ENCODE results near the gene SFR1. TPM values are rescaled to one million over a fixed set of nuclear protein-coding genes. Genes with fewer than 3 reads are reported as not detected.
A peak's percentile ranks its signal among the peaks of the same experiment; 100 is the strongest.

SFR1 gene
- total and polyA plus RNA-seq, 10 donors: 7.5 to 13.2 (median 9.3) TPM

GRCh38 chr10:104139221-104139620 is 17.2 kb downstream of the SFR1 start:
- intact Hi-C loops (cut with DNase I; ENCODE audit: low total_unique reads): no loop called here
- DNase-seq: no peak
- Histone ChIP-seq H3K27me3 (replicated peaks in 1 of 7) (peaks cover 0 to 5% (median 0%) of the 10 kb centered on the region in 7 donors), H3K4me3 (no peak overlapping the region), H3K4me1 (no peaks in the 10 kb centered on the region), H3K27ac (no peak overlapping the region), H3K9me3 (no peaks in the 10 kb centered on the region), H3K36me3 (no peaks in the 10 kb centered on the region)
- TF ChIP-seq CTCF (IDR thresholded peaks at IDR 0.05 in 8 of 11, conservative IDR thresholded peaks at IDR 0.05 in 3 of 11): peak in 1 of 11 experiments; percentile 14
- no peak for TF ChIP-seq POLR2A (IDR thresholded peaks at IDR 0.05)
- WGBS, 5 donors: 61 to 82% (median 70%) methylated on average over 5 of the region's 5 CpGs

GRCh38 chr10:104142081-104142480 is 20.1 kb downstream of the SFR1 start:
- Histone ChIP-seq H3K36me3 (no peaks in the 10 kb centered on the region), H3K27me3 (replicated peaks in 1 of 7) (peaks cover 0 to 9% (median 0%) of the 10 kb centered on the region in 7 donors), H3K9me3 (no peaks in the 10 kb centered on the region), H3K4me1 (no peaks in the 10 kb centered on the region), H3K27ac (no peak overlapping the region), H3K4me3 (no peak overlapping the region)
- 34 to 64% (median 49%) methylated on average over 1 of the region's 1 CpG for WGBS, 5 donors
- TF ChIP-seq POLR2AphosphoS5 (IDR thresholded peaks at IDR 0.05) (no peak), CTCF (IDR thresholded peaks at IDR 0.05 in 8 of 11, conservative IDR thresholded peaks at IDR 0.05 in 3 of 11) (no peak), POLR2A (IDR thresholded peaks at IDR 0.05) (no peak)
- no peak for DNase-seq
- intact Hi-C loops (cut with DNase I; ENCODE audit: low total_unique reads): no loop called here

- H3K4me1 ChIP-seq: no peaks in the 10 kb centered on the region
- H3K36me3 ChIP-seq: no peaks in the 10 kb centered on the region
- TF ChIP-seq POLR2AphosphoS5 (IDR thresholded peaks at IDR 0.05) (no peak), CTCF (IDR thresholded peaks at IDR 0.05 in 8 of 11, conservative IDR thresholded peaks at IDR 0.05 in 3 of 11) (no peak), POLR2A (IDR thresholded peaks at IDR 0.05) (no peak)
- no peak overlapping the region for H3K27ac ChIP-seq
- 63 to 65% (median 63%) methylated on average over 3 of the region's 3 CpGs for WGBS, 5 donors
- no peaks in the 10 kb centered on the region for H3K9me3 ChIP-seq
- H3K4me3 ChIP-seq: no peak overlapping the region
- intact Hi-C loops (cut with DNase I; ENCODE audit: low total_unique reads): no loop called here
- peaks cover 0 to 9% (median 0%) of the 10 kb centered on the region in 7 donors for H3K27me3 ChIP-seq (replicated peaks in 1 of 7)
- DNase-seq: no peak
Measured at GRCh38 chr10:104143829-104144228, 21.9 kb downstream of the SFR1 start.

- no peaks in the 10 kb centered on the region for H3K9me3 ChIP-seq
- no peaks in the 10 kb centered on the region for H3K36me3 ChIP-seq
- no peak overlapping the region for H3K27ac ChIP-seq
- TF ChIP-seq CTCF (IDR thresholded peaks at IDR 0.05 in 8 of 11, conservative IDR thresholded peaks at IDR 0.05 in 3 of 11) (no peak), POLR2AphosphoS5 (IDR thresholded peaks at IDR 0.05) (no peak), POLR2A (IDR thresholded peaks at IDR 0.05) (no peak)
- H3K4me1 ChIP-seq: no peaks in the 10 kb centered on the region
- no peak for DNase-seq
- H3K4me3 ChIP-seq: no peak overlapping the region
- 44 to 58% (median 46%) methylated on average over 4 of the region's 4 CpGs for whole genome bisulfite sequencing, 5 donors
- peaks cover 0 to 9% (median 0%) of the 10 kb centered on the region in 7 donors for H3K27me3 ChIP-seq (replicated peaks in 1 of 7)
- intact Hi-C loops (cut with DNase I; ENCODE audit: low total_unique reads): no loop called here
Measured at GRCh38 chr10:104144931-104145330, 23.0 kb downstream of the SFR1 start.

Data from spleen (tissue), 11 donors.